Endothelial cell of umbilical vein (primary cell): ENCODE results near the gene ARL11.

Experiments used
- EZH2 ChIP-seq: IDR thresholded peaks from 2 replicates; pipeline ENCODE4 v1.6.1; 2012; ENCODE audit warnings: borderline replicate concordance, low read depth, mild to moderate bottlenecking, moderate library complexity, low read length, inconsistent platforms; ENCODE audit not compliant: severe bottlenecking
- MYC ChIP-seq: IDR thresholded peaks from one replicate; pipeline ENCODE4 v1.6.1; 2011; ENCODE audit warnings: mild to moderate bottlenecking, low read depth, low read length
- POLR2A ChIP-seq: IDR thresholded peaks from 2 replicates; pipeline ENCODE4 v1.6.1; 2012; ENCODE audit warnings: low read depth, mild to moderate bottlenecking, control low read depth, low read length
- TF ChIP-seq, protein P1 (sequence below), 2 donors: IDR thresholded peaks; 1 replicate in 1 of 2; 2 replicates in 1 of 2; pipeline ENCODE4 v1.5.1; 2011; ENCODE audit warnings: low read length in 2 of 2, mild to moderate bottlenecking in 2 of 2, moderate library complexity in 2 of 2, control low read depth in 1 of 2, inconsistent platforms in 1 of 2, low read depth in 1 of 2; ENCODE audit not compliant: insufficient read depth in 1 of 2; ENCODE audit errors: extremely low read depth in 1 of 2
- TF ChIP-seq, protein P2 (sequence below): IDR thresholded peaks from 2 replicates; pipeline ENCODE4 v1.6.1; 2011; ENCODE audit not compliant: insufficient read depth, insufficient read length

DNA sequence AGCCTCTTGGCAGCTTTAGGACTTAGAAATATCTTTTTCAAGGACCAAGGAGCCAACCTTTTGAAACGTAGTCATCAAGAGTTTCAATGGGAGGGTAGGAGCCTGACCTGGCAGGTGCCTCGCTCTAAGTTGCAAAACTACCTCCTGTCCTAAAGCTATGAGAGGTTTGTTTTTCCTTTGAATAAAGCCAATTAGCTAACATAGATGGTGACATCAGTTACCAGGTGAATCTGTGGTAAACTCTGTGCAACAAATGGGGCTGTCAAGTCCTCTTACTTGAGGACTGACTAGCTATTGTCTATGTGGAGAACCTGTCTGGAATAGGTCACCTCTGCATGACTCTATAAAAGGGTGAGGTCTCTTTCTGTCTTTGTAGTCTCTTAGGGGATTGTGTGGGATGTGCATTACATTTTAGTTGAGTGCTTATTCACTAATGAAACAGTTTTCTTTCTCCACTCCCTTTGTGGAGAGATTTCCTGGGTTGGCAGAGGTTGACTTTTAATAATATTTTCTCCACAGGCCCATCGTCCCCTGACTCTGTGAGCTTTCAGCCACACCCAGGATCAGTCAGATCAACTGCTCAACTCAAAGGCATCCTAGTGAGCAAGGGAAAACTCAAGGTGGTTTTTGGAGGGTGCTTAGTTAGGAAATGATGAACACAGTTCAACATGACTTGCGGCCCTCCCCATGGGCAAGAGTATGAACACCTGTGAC lies 9.9 kb downstream of the ARL11 start:
- TF ChIP-seq, protein P1, sequence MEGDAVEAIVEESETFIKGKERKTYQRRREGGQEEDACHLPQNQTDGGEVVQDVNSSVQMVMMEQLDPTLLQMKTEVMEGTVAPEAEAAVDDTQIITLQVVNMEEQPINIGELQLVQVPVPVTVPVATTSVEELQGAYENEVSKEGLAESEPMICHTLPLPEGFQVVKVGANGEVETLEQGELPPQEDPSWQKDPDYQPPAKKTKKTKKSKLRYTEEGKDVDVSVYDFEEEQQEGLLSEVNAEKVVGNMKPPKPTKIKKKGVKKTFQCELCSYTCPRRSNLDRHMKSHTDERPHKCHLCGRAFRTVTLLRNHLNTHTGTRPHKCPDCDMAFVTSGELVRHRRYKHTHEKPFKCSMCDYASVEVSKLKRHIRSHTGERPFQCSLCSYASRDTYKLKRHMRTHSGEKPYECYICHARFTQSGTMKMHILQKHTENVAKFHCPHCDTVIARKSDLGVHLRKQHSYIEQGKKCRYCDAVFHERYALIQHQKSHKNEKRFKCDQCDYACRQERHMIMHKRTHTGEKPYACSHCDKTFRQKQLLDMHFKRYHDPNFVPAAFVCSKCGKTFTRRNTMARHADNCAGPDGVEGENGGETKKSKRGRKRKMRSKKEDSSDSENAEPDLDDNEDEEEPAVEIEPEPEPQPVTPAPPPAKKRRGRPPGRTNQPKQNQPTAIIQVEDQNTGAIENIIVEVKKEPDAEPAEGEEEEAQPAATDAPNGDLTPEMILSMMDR (IDR thresholded peaks at IDR 0.05; ENCODE audit: extremely low read depth in 1 of 2, insufficient read depth in 1 of 2, low read depth in 1 of 2, low read length in 2 of 2), result no peak
- TF ChIP-seq POLR2A (no peak), EZH2 (no peak), MYC (no peak)
- TF ChIP-seq, protein P2, sequence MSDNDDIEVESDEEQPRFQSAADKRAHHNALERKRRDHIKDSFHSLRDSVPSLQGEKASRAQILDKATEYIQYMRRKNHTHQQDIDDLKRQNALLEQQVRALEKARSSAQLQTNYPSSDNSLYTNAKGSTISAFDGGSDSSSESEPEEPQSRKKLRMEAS, result no peak
